ENCODE data around the gene TTBK2. TPM values are rescaled to one million over a fixed set of nuclear protein-coding genes. Genes with fewer than 3 reads are reported as not detected.

The TTBK2 gene
- total RNA-seq, 2 experiments from 2014 or later = 9.9 to 11.9 TPM

DNA sequence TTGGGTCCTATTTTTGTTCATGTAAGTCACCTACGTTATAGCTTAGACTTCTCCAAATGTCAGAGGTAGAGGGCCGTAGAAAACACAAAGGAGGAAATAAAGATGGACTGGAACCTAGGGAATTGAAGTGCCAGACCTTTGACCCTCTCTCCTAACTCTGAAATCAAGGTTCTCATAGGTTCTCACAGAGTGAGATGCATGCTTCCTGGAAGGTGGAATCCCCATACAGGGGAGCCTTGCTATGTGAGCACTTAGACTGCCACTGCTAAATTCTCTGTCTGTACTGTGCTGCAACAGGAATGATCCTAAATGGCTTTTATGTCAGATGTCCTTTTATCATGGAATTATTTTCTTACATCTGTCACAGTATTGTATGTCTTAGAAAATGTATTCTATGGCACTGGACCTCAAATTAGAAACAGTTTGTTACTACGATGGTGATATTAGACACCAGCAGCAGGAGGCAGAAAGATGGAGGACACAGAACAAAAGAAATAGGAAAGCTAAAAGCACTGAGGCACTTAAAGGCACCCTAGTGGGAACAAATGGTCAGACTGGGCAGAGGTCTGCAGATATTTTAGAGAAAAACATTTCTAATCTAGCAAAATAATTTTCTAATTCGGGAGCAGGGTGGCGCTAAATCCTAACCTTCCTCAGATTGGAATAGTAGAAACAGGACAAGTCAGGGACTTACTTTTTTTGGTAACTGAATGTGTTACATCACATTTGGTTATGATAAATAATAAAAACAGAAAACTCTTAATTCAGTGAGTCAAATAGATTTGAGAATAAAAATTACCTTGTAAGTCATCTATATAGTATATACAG is 123.4 kb downstream of the TTBK2 start:
- Mint-ChIP-seq H3K27ac (no peak overlapping the region), H3K9me3 (no peaks in the 10 kb centered on the region), H3K4me3 (no peak overlapping the region), H3K27me3 (no peaks in the 10 kb centered on the region), H3K36me3 (ENCODE audit: low read depth) (peaks cover 2% of the 10 kb centered on the region), H3K4me1 (ENCODE audit: low read depth) (no peaks in the 10 kb centered on the region)
- POLR2A ChIA-PET = interaction anchor here (1.0 kb wide), 1 partner anchor 123 kb away, joined by 3 read pairs; no protein-coding TSS in a partner anchor
- DNase-seq = no peak
- ATAC-seq = no peak
- intact Hi-C loops (cut with micrococcal nuclease) = loop anchor here (5.0 kb wide), 1 partner anchor 125 kb away; the partner anchor contains the start of gene TTBK2
- CTCF ChIA-PET = no interaction called here
- TF ChIP-seq, protein P1, sequence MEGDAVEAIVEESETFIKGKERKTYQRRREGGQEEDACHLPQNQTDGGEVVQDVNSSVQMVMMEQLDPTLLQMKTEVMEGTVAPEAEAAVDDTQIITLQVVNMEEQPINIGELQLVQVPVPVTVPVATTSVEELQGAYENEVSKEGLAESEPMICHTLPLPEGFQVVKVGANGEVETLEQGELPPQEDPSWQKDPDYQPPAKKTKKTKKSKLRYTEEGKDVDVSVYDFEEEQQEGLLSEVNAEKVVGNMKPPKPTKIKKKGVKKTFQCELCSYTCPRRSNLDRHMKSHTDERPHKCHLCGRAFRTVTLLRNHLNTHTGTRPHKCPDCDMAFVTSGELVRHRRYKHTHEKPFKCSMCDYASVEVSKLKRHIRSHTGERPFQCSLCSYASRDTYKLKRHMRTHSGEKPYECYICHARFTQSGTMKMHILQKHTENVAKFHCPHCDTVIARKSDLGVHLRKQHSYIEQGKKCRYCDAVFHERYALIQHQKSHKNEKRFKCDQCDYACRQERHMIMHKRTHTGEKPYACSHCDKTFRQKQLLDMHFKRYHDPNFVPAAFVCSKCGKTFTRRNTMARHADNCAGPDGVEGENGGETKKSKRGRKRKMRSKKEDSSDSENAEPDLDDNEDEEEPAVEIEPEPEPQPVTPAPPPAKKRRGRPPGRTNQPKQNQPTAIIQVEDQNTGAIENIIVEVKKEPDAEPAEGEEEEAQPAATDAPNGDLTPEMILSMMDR (IDR thresholded peaks at IDR 0.05) = no peak

DNA sequence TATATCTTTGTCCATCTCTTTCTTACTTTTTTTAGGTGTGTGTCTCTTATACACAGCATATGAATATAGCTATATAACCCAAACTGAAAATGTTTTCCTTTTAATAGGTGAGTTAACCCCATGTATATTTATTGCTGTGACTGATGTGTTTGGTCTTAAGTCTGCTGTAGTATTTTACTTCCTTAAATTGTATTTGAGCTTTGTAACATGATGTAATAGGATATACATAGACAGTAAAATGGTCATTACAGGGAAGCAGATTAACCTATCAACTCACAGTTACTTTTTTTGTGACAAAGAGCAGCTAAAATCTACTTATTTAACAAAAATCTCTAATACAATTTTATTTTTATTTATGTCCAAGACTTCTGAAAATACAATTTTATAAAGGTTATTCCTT is 131.9 kb downstream of the TTBK2 start:
- Mint-ChIP-seq H3K36me3 (ENCODE audit: low read depth) (peaks cover 2% of the 10 kb centered on the region), H3K9me3 (no peaks in the 10 kb centered on the region), H3K4me1 (ENCODE audit: low read depth) (no peaks in the 10 kb centered on the region), H3K27me3 (no peaks in the 10 kb centered on the region), H3K27ac (no peak overlapping the region), H3K4me3 (no peak overlapping the region)
- ATAC-seq (no peak), DNase-seq (no peak)
- POLR2A ChIA-PET = interaction anchor here (0.7 kb wide), 1 partner anchor 11 kb away, joined by 3 read pairs; no protein-coding TSS in a partner anchor
- intact Hi-C loops (cut with micrococcal nuclease) = no loop called here
- CTCF ChIA-PET = interaction anchor here (1.5 kb wide), 1 partner anchor 16 kb away, joined by 3 read pairs; no protein-coding TSS in a partner anchor
- TF ChIP-seq, protein P1 (IDR thresholded peaks at IDR 0.05) = no peak

DNA sequence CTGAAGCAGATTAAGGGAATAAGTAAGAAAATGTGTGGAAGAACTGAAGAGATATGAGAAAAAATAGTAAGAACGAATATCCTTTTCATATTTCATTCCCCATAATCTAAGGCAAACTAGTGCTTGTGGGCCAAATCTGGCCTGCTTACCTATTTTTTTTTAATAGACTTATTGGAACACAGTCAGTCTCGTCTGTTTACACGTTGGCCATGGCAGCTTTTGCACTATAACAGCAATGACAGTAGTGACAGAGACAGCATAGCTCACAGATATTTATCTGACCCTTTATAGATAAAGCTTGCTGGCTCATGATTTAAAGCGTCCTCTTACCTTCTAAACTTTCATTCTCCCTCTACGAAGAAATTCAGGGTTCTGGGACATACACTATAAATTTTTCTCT is 133.6 kb downstream of the TTBK2 start:
- ChIA-PET CTCF (no interaction called here), POLR2A (no interaction called here)
- no peaks in the 10 kb centered on the region for H3K27me3 Mint-ChIP-seq
- no peaks in the 10 kb centered on the region for H3K4me1 Mint-ChIP-seq (ENCODE audit: low read depth)
- no peaks in the 10 kb centered on the region for H3K9me3 Mint-ChIP-seq
- no peak for ATAC-seq
- no peak for DNase-seq
- intact Hi-C loops (cut with micrococcal nuclease) = no loop called here
- H3K27ac Mint-ChIP-seq = no peak overlapping the region
- no peak overlapping the region for H3K4me3 Mint-ChIP-seq
- TF ChIP-seq, protein P1 (IDR thresholded peaks at IDR 0.05) = no peak
- peaks cover 2% of the 10 kb centered on the region for H3K36me3 Mint-ChIP-seq (ENCODE audit: low read depth)

DNA sequence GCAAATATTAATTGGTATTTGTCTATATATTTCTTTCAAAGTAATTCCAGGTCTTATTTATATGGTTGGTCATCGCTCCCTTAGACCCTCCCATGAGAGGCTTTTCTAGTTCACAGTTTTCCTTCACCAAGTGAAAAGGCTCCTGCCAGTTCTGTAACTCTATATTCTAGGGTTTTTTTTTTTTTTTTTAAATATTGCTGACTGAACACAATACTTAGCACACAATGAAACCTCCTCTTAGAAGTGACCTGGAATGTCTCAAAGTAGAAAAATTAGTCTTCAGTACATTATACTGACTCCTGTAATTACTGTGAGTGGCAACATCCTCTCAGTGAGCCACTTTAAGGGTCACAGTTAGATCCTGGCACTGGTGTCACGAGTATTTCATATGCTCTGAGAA is 135.0 kb downstream of the TTBK2 start:
- Mint-ChIP-seq H3K27ac (no peak overlapping the region), H3K4me3 (no peak overlapping the region), H3K4me1 (ENCODE audit: low read depth) (no peaks in the 10 kb centered on the region), H3K36me3 (ENCODE audit: low read depth) (no peaks in the 10 kb centered on the region), H3K9me3 (no peaks in the 10 kb centered on the region), H3K27me3 (no peaks in the 10 kb centered on the region)
- TF ChIP-seq, protein P1 (IDR thresholded peaks at IDR 0.05) = no peak
- DNase-seq (no peak), ATAC-seq (no peak)
- ChIA-PET POLR2A (no interaction called here), CTCF (no interaction called here)
- intact Hi-C loops (cut with micrococcal nuclease) = no loop called here

DNA sequence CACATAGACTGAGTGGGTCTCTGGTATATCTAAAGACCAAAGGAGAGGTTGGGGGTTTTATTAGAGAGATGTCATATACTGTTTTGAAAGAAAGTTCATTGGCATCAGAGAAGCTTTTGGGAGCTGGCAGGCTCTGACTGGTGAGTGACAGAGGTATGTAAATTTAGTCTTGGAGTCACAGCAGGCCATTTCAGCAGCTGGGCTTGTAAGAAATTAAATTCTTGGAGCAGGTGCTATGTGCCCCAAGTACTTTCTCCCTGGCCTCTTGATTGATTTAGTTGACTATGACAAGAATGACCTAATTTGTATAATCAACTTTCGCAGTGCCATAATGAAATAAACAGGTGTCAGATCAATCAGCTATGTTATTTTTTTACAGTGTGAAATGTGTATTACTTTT is 135.9 kb downstream of the TTBK2 start:
- ATAC-seq = no peak
- no peak for DNase-seq
- Mint-ChIP-seq H3K4me1 (ENCODE audit: low read depth) (no peaks in the 10 kb centered on the region), H3K27me3 (no peaks in the 10 kb centered on the region), H3K36me3 (ENCODE audit: low read depth) (peaks cover 1% of the 10 kb centered on the region), H3K9me3 (no peaks in the 10 kb centered on the region), H3K4me3 (no peak overlapping the region), H3K27ac (no peak overlapping the region)
- intact Hi-C loops (cut with micrococcal nuclease) = no loop called here
- CTCF ChIA-PET = interaction anchor here (0.7 kb wide), 1 partner anchor 579 kb away, joined by 3 read pairs; no protein-coding TSS in a partner anchor
- POLR2A ChIA-PET = no interaction called here
- TF ChIP-seq, protein P1 (IDR thresholded peaks at IDR 0.05) = no peak
